OCI-LY3 (cell line): ENCODE data around the gene ATP8B1.

ENCODE experiments used
- CTCF ChIP-seq: fragments of 200-600, 300-600 bp; sonication (generic); IDR thresholded peaks from 2 replicates; pipeline ENCODE4 v1.5.1; 2014; ENCODE audit warnings: antibody characterized with exemption, low read length, low read depth
- EZH2phosphoT487 ChIP-seq: fragments of 200-600 bp; shearing (Covaris generic); IDR thresholded peaks from 2 replicates; pipeline ENCODE4 v1.6.1; 2018; ENCODE audit warnings: antibody characterized with exemption, mixed run types, low read depth

DNA sequence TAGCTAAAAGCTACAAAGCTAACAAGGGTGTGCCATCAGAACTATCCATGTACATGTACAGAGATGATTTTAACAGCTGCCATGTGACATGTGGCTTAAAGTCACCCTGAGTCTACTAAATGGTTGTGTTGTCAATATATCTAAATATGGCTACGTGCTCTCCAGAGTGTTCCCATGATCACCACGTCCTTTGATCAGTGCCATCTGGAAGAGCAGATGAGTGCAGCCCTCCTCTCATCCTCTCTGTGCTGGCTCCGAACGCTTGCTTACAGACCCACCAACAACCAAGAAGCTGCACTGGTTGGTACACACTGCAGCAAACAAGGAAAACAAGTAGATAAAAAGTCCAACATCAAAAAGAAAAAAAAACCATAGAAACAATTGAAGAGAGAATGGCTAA, 92.9 kb downstream of the ATP8B1 start:
- TF ChIP-seq CTCF = no peak
- TF ChIP-seq EZH2phosphoT487 = no peak
